ENCODE data around the gene GPA33. TPM values are rescaled to one million over a fixed set of nuclear protein-coding genes. Genes with fewer than 3 reads are reported as not detected.

The GPA33 gene
- total and polyA plus RNA-seq, 3 donors from 2014 or later, result 0.62 to 1.1 (median 0.63) TPM

GRCh38 chr1:167107456-167107855, 17.3 kb upstream of the GPA33 start:
- H3K27ac ChIP-seq, result no peak overlapping the region
- DNase-seq, result no peak
- no peaks in the 10 kb centered on the region for H3K27me3 ChIP-seq
- no peak overlapping the region for H3K4me3 ChIP-seq
- H3K36me3 ChIP-seq (ENCODE audit: low read depth, missing control alignments), result no peaks in the 10 kb centered on the region
- H3K4me1 ChIP-seq, result no peaks in the 10 kb centered on the region
- intact Hi-C loops (cut with DNase I; ENCODE audit: low total_unique reads), result no loop called here
- H3K9me3 ChIP-seq, result no peaks in the 10 kb centered on the region
- TF ChIP-seq POLR2A (IDR thresholded peaks at IDR 0.05) (no peak), CTCF (IDR thresholded peaks at IDR 0.05) (no peak)

- intact Hi-C loops (cut with DNase I; ENCODE audit: low total_unique reads), result no loop called here
- TF ChIP-seq CTCF (IDR thresholded peaks at IDR 0.05), result no peak
- TF ChIP-seq POLR2A (IDR thresholded peaks at IDR 0.05), result no peak
- Histone ChIP-seq H3K9me3 (no peaks in the 10 kb centered on the region), H3K4me3 (no peak overlapping the region), H3K4me1 (no peaks in the 10 kb centered on the region), H3K27ac (no peak overlapping the region), H3K36me3 (ENCODE audit: low read depth, missing control alignments) (no peaks in the 10 kb centered on the region), H3K27me3 (no peaks in the 10 kb centered on the region)
- WGBS, 2 donors, result 85 to 86% methylated on average over 4 of the region's 4 CpGs
- DNase-seq, result no peak
Measured at GRCh38 chr1:167106119-167106461, 15.9 kb upstream of the GPA33 start.

- no peaks in the 10 kb centered on the region for H3K4me1 ChIP-seq
- no peak for TF ChIP-seq CTCF (IDR thresholded peaks at IDR 0.05)
- no peak for TF ChIP-seq POLR2A (IDR thresholded peaks at IDR 0.05)
Measured at GRCh38 chr1:167105271-167106118, 15.3 kb upstream of the GPA33 start.

GRCh38 chr1:167104256-167104633, 14.1 kb upstream of the GPA33 start:
- Histone ChIP-seq H3K4me1 (no peaks in the 10 kb centered on the region), H3K36me3 (ENCODE audit: low read depth, missing control alignments) (no peaks in the 10 kb centered on the region), H3K27me3 (no peaks in the 10 kb centered on the region), H3K4me3 (no peak overlapping the region), H3K9me3 (no peaks in the 10 kb centered on the region), H3K27ac (no peak overlapping the region)
- intact Hi-C loops (cut with DNase I; ENCODE audit: low total_unique reads), result no loop called here
- TF ChIP-seq POLR2A (IDR thresholded peaks at IDR 0.05) (no peak), CTCF (IDR thresholded peaks at IDR 0.05) (no peak)
- no peak for DNase-seq
- WGBS, 2 donors, result 60 to 75% methylated on average over 6 of the region's 6 CpGs

More at GRCh38 chr1:167105271-167106118, 15.3 kb upstream of the GPA33 start:
- no peak overlapping the region for H3K4me3 ChIP-seq
- H3K27me3 ChIP-seq, result no peaks in the 10 kb centered on the region
- DNase-seq, result no peak
- H3K27ac ChIP-seq, result no peak overlapping the region
- intact Hi-C loops (cut with DNase I; ENCODE audit: low total_unique reads), result no loop called here
- no peaks in the 10 kb centered on the region for H3K36me3 ChIP-seq (ENCODE audit: low read depth, missing control alignments)
- 57 to 60% methylated on average over 12 of the region's 12 CpGs for WGBS, 2 donors
- H3K9me3 ChIP-seq, result no peaks in the 10 kb centered on the region

Data from testis (tissue), 3 donors.